HG03139 (cell line): ENCODE measurements around the gene OR5A1.

ENCODE experiments used
- ATAC-seq: cut with Tn5 transposase; IDR thresholded peaks from one replicate; pipeline ENCODE4 v1.9.1; 2021; ENCODE audit not compliant: unreplicated experiment

The OR5A1 gene

DNA sequence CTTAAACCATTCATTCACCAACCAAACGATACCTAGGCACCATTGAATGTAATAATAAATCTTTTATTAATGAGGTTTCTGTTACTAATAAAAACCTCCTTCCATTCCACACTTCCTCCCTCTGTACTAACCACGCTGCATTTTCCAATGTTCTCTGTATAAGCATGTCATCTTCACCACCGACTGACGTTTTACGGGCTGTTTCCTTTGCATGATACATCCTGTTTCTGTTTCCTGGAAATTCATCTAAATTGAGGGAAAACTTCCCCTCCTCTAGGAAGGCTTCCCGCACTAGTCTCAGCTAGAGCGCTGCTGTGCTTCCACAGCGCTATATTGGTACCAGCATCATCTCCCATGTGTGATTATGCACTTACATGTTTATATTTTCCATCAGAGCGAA, 38.9 kb downstream of the OR5A1 start:
- no peak for ATAC-seq

DNA sequence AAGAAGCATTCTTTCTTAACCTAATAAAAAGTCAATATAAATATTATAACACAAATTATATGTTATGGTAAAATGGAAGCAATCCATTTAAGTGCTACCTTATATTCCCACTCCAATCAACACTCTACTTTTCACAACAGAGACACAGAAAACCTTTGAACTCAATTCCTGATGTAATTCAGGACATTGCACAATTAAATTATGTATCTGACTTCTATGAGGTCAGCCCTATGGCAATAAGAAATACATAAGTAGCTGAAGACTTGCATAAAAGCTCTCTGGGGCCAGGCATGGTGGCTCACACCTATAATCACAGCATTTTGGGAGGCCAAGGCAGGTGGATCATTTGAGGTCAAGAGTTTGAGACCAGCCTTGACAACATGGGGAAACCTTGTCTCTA, 43.6 kb downstream of the OR5A1 start:
- no peak for ATAC-seq

DNA sequence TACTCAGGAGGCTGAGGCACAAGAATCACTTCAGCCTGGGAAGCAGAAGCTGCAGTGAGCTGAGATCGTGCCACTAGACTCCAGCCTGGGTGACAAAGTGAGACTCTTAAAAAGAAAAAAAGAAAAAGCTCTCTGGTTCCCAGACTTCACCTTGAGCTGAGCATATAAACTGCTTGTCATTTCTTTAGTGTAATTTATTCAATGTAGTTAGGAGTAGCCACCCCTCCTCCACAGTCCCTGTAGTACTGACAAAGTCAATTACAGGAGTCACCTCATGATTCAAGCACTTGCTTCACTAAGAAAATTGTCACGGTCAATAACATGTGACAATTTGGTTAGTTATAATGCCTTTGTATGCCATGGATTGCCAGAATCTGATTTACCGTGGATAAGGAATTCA, 44.1 kb downstream of the OR5A1 start:
- ATAC-seq = no peak
